HCT116 (cell line): Measurements from ENCODE around the gene PRKAG1.

Source experiments
- CEBPB ChIP-seq: IDR thresholded peaks from 2 replicates; pipeline ENCODE4 v1.6.1; 2012; ENCODE audit warnings: low read depth
- EZH2 ChIP-seq: fragments of 200-600 bp; sonication (generic); IDR thresholded peaks from 2 replicates; pipeline ENCODE4 v1.6.1; 2017; ENCODE audit warnings: antibody characterized with exemption, mixed run types
- EZH2phosphoT487 ChIP-seq: fragments of 200-600 bp; IDR thresholded peaks from 2 replicates; pipeline ENCODE4 v1.6.1; 2018; ENCODE audit warnings: antibody characterized with exemption, borderline replicate concordance
- JUND ChIP-seq: IDR thresholded peaks from 2 replicates; pipeline ENCODE4 v1.6.1; 2012
- POLR2A ChIP-seq: IDR thresholded peaks from 2 replicates; pipeline ENCODE4 v1.7.0; 2011; ENCODE audit warnings: borderline replicate concordance; ENCODE audit not compliant: insufficient read depth, insufficient read length; ENCODE audit errors: extremely low read depth
- POLR2AphosphoS5 ChIP-seq: IDR thresholded peaks from 2 replicates; pipeline ENCODE4 v1.6.1; 2011; ENCODE audit warnings: mild to moderate bottlenecking, low read depth, low read length, moderate library complexity
- RAD21 ChIP-seq: IDR thresholded peaks from 2 replicates; pipeline ENCODE4 v1.6.1; 2012; ENCODE audit warnings: low read depth, mild to moderate bottlenecking
- SRF ChIP-seq: IDR thresholded peaks from 2 replicates; pipeline ENCODE4 v1.6.1; 2012; ENCODE audit warnings: low read depth
- TCF7L2 ChIP-seq: IDR thresholded peaks from 2 replicates; pipeline ENCODE4 v1.7.0; 2011; ENCODE audit warnings: borderline replicate concordance, inconsistent platforms; ENCODE audit not compliant: insufficient read depth, insufficient read length; ENCODE audit errors: extremely low read depth
- YY1 ChIP-seq: IDR thresholded peaks from 2 replicates; pipeline ENCODE4 v1.6.1; 2011; ENCODE audit warnings: low read length, low read depth, moderate library complexity, mild to moderate bottlenecking; ENCODE audit not compliant: insufficient replicate concordance; ENCODE audit errors: extremely low read depth
- ZFX ChIP-seq: fragments of 450-650 bp; IDR thresholded peaks from 2 replicates; pipeline ENCODE4 v1.6.1; 2017
- ZNF274 ChIP-seq: fragments of 200-500 bp; sonication (Bioruptor generic); IDR thresholded peaks from 2 replicates; pipeline ENCODE4 v1.6.1; 2014; ENCODE audit warnings: mild to moderate bottlenecking, low read depth, low read length, inconsistent platforms
- TF ChIP-seq, protein P1 (sequence below), 3 experiments: fragments of 200-600 bp in 1 of 3; sonication (generic) in 1 of 3; IDR thresholded peaks in 2 of 3; conservative IDR thresholded peaks in 1 of 3; 2 replicates each; pipeline ENCODE4 v1.5.1; 2012 to 2017; ENCODE audit warnings: low read depth in 2 of 3, low read length in 2 of 3, antibody characterized with exemption in 1 of 3, borderline replicate concordance in 1 of 3, control low read depth in 1 of 3, mild to moderate bottlenecking in 1 of 3, mixed read lengths in 1 of 3, mixed run types in 1 of 3, moderate library complexity in 1 of 3; ENCODE audit not compliant: insufficient read depth in 1 of 3
- TF ChIP-seq, protein P2 (sequence below): IDR thresholded peaks from 2 replicates; pipeline ENCODE4 v1.6.1; 2012; ENCODE audit warnings: low read depth

DNA sequence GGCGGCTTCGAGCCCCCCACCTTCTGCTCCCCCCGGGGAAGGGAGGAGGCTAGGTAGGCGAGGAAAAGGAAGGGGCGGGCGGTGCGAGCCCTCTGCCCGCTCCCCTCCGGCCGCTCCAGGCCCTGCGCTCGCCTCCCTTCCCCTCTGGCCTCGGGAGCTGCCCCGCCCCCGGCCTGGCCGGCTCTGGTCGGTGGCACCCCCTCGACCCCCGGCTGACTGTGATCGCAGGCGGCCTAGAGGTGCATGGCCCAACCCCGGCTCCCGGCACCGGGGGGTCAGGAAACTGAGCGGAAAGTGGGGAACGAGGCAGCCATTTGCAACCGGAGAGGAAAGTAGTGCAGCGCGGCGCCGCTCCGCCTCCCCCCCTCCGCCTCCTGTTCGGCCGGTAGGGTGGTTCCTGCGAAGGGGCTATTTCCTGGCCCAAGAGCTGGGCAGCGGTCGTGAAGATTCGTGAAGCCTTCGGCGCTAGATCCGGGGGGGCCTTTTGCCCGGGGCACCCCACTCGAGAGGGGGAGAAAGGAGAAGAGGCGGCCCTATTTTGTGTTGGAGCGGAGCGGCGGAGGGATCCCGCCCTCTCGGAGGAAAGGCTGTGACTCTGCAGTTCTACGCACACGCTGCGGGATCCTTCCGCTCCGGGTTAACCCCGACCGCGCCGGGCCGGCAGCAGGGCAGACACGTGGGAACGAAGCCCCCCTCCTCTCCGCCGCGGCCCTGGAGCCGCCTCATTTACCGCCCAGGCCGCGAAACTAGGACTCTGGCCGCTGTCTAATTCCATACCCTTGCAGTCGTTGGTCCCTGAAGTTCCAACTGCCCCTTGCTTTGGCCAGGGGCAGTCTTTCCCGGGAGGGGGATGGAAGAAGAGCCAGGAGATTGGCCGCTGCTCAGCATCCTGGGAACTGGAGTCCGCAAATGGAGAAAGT, 41.9 kb upstream of the PRKAG1 start, which contains the start of gene KMT2D:
- TF ChIP-seq, protein P1, sequence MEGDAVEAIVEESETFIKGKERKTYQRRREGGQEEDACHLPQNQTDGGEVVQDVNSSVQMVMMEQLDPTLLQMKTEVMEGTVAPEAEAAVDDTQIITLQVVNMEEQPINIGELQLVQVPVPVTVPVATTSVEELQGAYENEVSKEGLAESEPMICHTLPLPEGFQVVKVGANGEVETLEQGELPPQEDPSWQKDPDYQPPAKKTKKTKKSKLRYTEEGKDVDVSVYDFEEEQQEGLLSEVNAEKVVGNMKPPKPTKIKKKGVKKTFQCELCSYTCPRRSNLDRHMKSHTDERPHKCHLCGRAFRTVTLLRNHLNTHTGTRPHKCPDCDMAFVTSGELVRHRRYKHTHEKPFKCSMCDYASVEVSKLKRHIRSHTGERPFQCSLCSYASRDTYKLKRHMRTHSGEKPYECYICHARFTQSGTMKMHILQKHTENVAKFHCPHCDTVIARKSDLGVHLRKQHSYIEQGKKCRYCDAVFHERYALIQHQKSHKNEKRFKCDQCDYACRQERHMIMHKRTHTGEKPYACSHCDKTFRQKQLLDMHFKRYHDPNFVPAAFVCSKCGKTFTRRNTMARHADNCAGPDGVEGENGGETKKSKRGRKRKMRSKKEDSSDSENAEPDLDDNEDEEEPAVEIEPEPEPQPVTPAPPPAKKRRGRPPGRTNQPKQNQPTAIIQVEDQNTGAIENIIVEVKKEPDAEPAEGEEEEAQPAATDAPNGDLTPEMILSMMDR (IDR thresholded peaks at IDR 0.05 in 2 of 3, conservative IDR thresholded peaks at IDR 0.05 in 1 of 3; ENCODE audit: borderline replicate concordance in 1 of 3, insufficient read depth in 1 of 3, low read depth in 2 of 3, low read length in 2 of 3): peak in 2 of 3 experiments; percentile 18 to 35; a peak in 3 of 6 replicates
- no peak for TF ChIP-seq RAD21
- TF ChIP-seq, protein P2, sequence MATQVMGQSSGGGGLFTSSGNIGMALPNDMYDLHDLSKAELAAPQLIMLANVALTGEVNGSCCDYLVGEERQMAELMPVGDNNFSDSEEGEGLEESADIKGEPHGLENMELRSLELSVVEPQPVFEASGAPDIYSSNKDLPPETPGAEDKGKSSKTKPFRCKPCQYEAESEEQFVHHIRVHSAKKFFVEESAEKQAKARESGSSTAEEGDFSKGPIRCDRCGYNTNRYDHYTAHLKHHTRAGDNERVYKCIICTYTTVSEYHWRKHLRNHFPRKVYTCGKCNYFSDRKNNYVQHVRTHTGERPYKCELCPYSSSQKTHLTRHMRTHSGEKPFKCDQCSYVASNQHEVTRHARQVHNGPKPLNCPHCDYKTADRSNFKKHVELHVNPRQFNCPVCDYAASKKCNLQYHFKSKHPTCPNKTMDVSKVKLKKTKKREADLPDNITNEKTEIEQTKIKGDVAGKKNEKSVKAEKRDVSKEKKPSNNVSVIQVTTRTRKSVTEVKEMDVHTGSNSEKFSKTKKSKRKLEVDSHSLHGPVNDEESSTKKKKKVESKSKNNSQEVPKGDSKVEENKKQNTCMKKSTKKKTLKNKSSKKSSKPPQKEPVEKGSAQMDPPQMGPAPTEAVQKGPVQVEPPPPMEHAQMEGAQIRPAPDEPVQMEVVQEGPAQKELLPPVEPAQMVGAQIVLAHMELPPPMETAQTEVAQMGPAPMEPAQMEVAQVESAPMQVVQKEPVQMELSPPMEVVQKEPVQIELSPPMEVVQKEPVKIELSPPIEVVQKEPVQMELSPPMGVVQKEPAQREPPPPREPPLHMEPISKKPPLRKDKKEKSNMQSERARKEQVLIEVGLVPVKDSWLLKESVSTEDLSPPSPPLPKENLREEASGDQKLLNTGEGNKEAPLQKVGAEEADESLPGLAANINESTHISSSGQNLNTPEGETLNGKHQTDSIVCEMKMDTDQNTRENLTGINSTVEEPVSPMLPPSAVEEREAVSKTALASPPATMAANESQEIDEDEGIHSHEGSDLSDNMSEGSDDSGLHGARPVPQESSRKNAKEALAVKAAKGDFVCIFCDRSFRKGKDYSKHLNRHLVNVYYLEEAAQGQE: no peak
- no peak; the same call in 1 of the 2 replicates for TF ChIP-seq CEBPB
- no peak for TF ChIP-seq ZNF274
- TF ChIP-seq POLR2A: peak; percentile 22
- no peak for TF ChIP-seq EZH2
- peak; percentile 77 for TF ChIP-seq POLR2AphosphoS5
- TF ChIP-seq EZH2phosphoT487: no peak
- TF ChIP-seq JUND: peak; percentile 67; the same call in 1 of the 2 replicates
- TF ChIP-seq TCF7L2: peak; percentile 75
- TF ChIP-seq ZFX: peak; percentile 94
- TF ChIP-seq SRF: no peak
- TF ChIP-seq YY1: peak; percentile 82
